22Rv1 (cell line): Measurements from ENCODE around the gene CEACAM3.

ENCODE experiments used
- H3K27ac ChIP-seq: fragments of 450-650 bp; 2 replicates; pipeline ENCODE4 v1.5.1; 2017
- ZFX ChIP-seq: fragments of 450-650 bp; IDR thresholded peaks from 2 replicates; pipeline ENCODE4 v1.6.1; 2017; ENCODE audit warnings: antibody characterized with exemption, borderline replicate concordance
- TF ChIP-seq, protein P1 (sequence below): fragments of 450-650 bp; IDR thresholded peaks from 2 replicates; pipeline ENCODE4 v1.5.1; 2017; ENCODE audit warnings: mild to moderate bottlenecking

The CEACAM3 gene

DNA sequence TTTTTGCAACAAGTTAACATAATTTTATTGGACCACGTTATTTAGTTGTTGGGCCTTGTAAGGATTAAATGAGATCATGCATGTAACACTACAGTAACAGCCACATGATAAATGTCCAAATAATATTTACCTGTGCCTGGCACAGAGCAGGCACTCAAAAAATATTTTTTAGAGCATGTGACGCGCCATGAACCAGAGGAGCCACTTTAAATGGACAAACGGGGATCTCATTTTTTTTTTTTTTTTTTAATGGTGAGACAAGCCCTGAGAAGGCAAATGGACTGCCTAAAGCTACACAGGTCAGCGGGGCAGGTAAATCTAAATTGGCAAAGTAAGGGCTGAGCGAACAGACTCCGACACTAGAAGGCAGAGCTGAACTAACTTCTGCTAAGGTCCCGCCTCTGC is 62.8 kb downstream of the CEACAM3 start:
- H3K27ac ChIP-seq, result peak overlapping the region; percentile 90
- TF ChIP-seq, protein P1, sequence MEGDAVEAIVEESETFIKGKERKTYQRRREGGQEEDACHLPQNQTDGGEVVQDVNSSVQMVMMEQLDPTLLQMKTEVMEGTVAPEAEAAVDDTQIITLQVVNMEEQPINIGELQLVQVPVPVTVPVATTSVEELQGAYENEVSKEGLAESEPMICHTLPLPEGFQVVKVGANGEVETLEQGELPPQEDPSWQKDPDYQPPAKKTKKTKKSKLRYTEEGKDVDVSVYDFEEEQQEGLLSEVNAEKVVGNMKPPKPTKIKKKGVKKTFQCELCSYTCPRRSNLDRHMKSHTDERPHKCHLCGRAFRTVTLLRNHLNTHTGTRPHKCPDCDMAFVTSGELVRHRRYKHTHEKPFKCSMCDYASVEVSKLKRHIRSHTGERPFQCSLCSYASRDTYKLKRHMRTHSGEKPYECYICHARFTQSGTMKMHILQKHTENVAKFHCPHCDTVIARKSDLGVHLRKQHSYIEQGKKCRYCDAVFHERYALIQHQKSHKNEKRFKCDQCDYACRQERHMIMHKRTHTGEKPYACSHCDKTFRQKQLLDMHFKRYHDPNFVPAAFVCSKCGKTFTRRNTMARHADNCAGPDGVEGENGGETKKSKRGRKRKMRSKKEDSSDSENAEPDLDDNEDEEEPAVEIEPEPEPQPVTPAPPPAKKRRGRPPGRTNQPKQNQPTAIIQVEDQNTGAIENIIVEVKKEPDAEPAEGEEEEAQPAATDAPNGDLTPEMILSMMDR, result no peak

DNA sequence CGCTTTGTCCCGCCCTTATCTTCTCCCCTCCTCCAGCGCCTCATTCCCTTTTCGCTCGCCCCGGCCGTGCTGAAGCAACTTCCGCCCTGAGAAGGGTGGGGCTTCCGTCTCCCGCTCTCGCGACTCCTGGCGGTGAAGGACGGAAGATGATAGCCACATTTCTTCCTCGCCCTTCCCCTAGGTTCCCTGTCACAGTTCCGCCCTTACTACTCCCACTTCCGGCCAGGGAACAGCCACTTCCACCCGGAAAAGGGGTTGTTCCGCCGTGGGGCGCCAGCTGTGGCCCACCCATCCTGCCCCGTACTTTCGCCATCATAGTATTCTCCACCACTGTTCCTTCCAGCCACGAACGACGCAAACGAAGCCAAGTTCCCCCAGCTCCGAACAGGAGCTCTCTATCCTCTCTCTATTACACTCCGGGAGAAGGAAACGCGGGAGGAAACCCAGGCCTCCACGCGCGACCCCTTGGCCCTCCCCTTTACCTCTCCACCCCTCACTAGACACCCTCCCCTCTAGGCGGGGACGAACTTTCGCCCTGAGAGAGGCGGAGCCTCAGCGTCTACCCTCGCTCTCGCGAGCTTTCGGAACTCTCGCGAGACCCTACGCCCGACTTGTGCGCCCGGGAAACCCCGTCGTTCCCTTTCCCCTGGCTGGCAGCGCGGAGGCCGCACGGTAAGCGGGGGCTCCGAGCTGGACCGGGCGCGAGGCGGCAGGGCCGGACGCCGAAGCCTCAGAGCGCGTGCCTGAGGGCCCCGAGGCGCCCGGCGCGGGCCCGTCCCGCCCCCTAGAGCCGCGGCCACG is 63.4 kb downstream of the CEACAM3 start, which contains the start of gene RPS19:
Gene RPS19, plus strand, starts transcription at position 638 of the 801 bp plus-strand sequence. CDS start 520 bp downstream, outside the sequence.
- H3K27ac ChIP-seq, result peak within 1 kb of the TSS; percentile 90

DNA sequence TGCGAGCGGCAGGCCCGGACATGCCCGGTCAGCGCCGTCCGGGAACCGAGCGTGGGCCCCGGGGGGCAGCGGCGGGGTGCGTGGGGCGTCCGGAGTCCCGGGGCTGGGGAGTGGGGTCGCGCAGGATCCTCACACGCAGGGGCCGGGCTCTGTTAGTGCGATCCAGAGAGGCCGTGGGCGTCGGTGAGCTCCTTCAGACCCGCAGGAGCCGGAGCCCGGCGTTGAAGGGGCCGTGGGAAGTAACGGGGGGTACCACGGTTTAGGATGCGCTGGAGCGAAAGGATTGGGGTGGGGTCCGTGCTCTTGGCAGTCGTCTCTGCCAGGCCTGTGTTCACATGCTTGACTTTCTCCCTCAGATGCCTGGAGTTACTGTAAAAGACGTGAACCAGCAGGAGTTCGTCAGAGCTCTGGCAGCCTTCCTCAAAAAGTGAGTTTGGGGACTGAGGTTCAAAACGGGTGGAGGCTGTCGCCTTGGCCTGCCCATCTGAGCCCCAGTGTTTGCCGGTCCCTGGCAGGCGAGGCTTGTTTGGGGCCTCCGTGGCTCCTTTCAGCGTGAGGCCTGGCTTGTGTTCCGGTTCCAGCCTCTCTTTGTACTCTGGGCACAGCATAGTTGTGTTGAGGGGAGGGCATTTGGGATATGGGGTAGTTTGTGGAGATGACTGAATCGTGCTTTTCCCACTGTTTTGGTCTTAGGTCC is 64.2 kb downstream of the CEACAM3 start:
- TF ChIP-seq, protein P1, result no peak
- no peak for TF ChIP-seq ZFX
- peak overlapping the region; percentile 90 for H3K27ac ChIP-seq

More for the DNA sequence above, 63.4 kb downstream of the CEACAM3 start, which contains the start of gene RPS19:
- no peak for TF ChIP-seq ZFX
- TF ChIP-seq, protein P1, result peak; percentile 73
